Liver (tissue), 9 donors: ENCODE measurements around the gene RALGPS1. TPM values are rescaled to one million over a fixed set of nuclear protein-coding genes. Genes with fewer than 3 reads are reported as not detected.

Source experiments
- DNase-seq: peaks from one replicate; pipeline ENCODE4 v3.0.0-alpha.2; 2017; ENCODE audit warnings: low spot score
- H3K27ac ChIP-seq, 2 donors: one replicate each; pipeline ENCODE4 v1.7.0; 2013; ENCODE audit warnings: inconsistent platforms in 2 of 2, low read length in 2 of 2, control low read depth in 1 of 2, low read depth in 1 of 2, mild to moderate bottlenecking in 1 of 2
- H3K27me3 ChIP-seq, 4 donors: one replicate each; pipeline versions ENCODE4 v1.6.1 to v1.7.0; 2013; ENCODE audit warnings: low read length in 3 of 4, inconsistent platforms in 1 of 4, mild to moderate bottlenecking in 1 of 4, moderate library complexity in 1 of 4; ENCODE audit not compliant: control insufficient read depth in 4 of 4, insufficient read depth in 4 of 4
- H3K36me3 ChIP-seq, 4 donors: one replicate each; pipeline versions ENCODE4 v1.6.1 to v1.7.0; 2013; ENCODE audit warnings: low read length in 3 of 4, mild to moderate bottlenecking in 3 of 4, low read depth in 1 of 4, moderate library complexity in 1 of 4; ENCODE audit not compliant: control insufficient read depth in 4 of 4, insufficient read depth in 3 of 4
- H3K4me1 ChIP-seq, 4 donors: one replicate each; pipeline versions ENCODE4 v1.6.1 to v1.7.0; 2013; ENCODE audit warnings: low read length in 3 of 4, mild to moderate bottlenecking in 3 of 4, moderate library complexity in 1 of 4; ENCODE audit not compliant: control insufficient read depth in 4 of 4, insufficient read depth in 4 of 4
- H3K4me3 ChIP-seq, 3 donors: one replicate each; pipeline versions ENCODE4 v1.6.1 to v1.7.0; 2013; ENCODE audit warnings: low read length in 3 of 3, control low read depth in 1 of 3, low read depth in 1 of 3, mild to moderate bottlenecking in 1 of 3
- H3K9ac ChIP-seq, 2 donors: one replicate each; pipeline ENCODE4 v1.7.0; 2013; ENCODE audit warnings: low read length in 2 of 2, mild to moderate bottlenecking in 2 of 2, moderate library complexity in 2 of 2, control low read depth in 1 of 2, low read depth in 1 of 2
- H3K9me3 ChIP-seq, 4 donors: one replicate each; pipeline versions ENCODE4 v1.6.1 to v1.7.0; 2013; ENCODE audit warnings: low read length in 3 of 4; ENCODE audit not compliant: control insufficient read depth in 4 of 4
- EGR1 ChIP-seq, 2 donors: IDR thresholded peaks; 2 replicates each; pipeline ENCODE4 v1.6.1; 2016 to 2018; ENCODE audit warnings: antibody characterized with exemption in 2 of 2, low read depth in 2 of 2
- FOXA1 ChIP-seq: IDR thresholded peaks from 2 replicates; pipeline ENCODE4 v1.6.1; 2016; ENCODE audit warnings: antibody characterized with exemption
- FOXA2 ChIP-seq: IDR thresholded peaks from 2 replicates; pipeline ENCODE4 v1.6.1; 2016; ENCODE audit warnings: antibody characterized with exemption
- GABPA ChIP-seq, 2 donors: IDR thresholded peaks in 1 of 2; conservative IDR thresholded peaks in 1 of 2; 2 replicates each; pipeline ENCODE4 v1.6.1; 2016; ENCODE audit warnings: antibody characterized with exemption in 2 of 2, mild to moderate bottlenecking in 1 of 2, moderate library complexity in 1 of 2
- HNF4A ChIP-seq, 2 donors: conservative IDR thresholded peaks; 2 replicates each; pipeline ENCODE4 v1.6.1; 2016; ENCODE audit warnings: antibody characterized with exemption in 2 of 2, mild to moderate bottlenecking in 2 of 2
- JUND ChIP-seq, 2 donors: IDR thresholded peaks; 2 replicates each; pipeline ENCODE4 v1.6.1; 2016; ENCODE audit warnings: antibody characterized with exemption in 2 of 2
- NR2F2 ChIP-seq: IDR thresholded peaks from 2 replicates; pipeline ENCODE4 v1.6.1; 2016; ENCODE audit warnings: antibody characterized with exemption
- RAD21 ChIP-seq, 2 donors: IDR thresholded peaks; 2 replicates each; pipeline ENCODE4 v1.6.1; 2016; ENCODE audit warnings: antibody characterized with exemption in 2 of 2, mild to moderate bottlenecking in 2 of 2
- RXRA ChIP-seq, 2 donors: IDR thresholded peaks; 2 replicates each; pipeline ENCODE4 v1.6.1; 2017 to 2018; ENCODE audit warnings: antibody characterized with exemption in 2 of 2, mild to moderate bottlenecking in 1 of 2
- SP1 ChIP-seq: IDR thresholded peaks from 2 replicates; pipeline ENCODE4 v1.6.1; 2018; ENCODE audit warnings: antibody characterized with exemption, mild to moderate bottlenecking
- YY1 ChIP-seq: IDR thresholded peaks from 2 replicates; pipeline ENCODE4 v1.6.1; 2016; ENCODE audit warnings: antibody characterized with exemption, mild to moderate bottlenecking
- ZBTB33 ChIP-seq: IDR thresholded peaks from 2 replicates; pipeline ENCODE4 v1.6.1; 2016; ENCODE audit warnings: antibody characterized with exemption
- whole genome bisulfite sequencing: extraction: QIAGEN DNeasy Blood & Tissue Kit; methylation state at CpG from one replicate; pipeline ENCODE4 v1.1.7; 2013; 5-methylcytosine and 5-hydroxymethylcytosine counted together
- polyA plus RNA-seq, 2 donors: library from polyadenylated mRNA; stranded (reverse) in 1 of 2; unstranded in 1 of 2; fragments of 200-250 nt in 1 of 2; fragments of >200 nt in 1 of 2; fragmentation: Nextera tagmentation in 1 of 2; extraction: Ambion mirVana in 1 of 2; gene quantifications; one replicate each; pipeline versions ENCODE4 v1.2.1 to v1.2.3, GENCODE V29; 2013 to 2015
- total RNA-seq, 2 donors: library from RNA; depleted of rRNA; stranded (reverse); fragments of >200 nt; gene quantifications; one replicate each; pipeline ENCODE4 v1.2.3, GENCODE V29; 2014
- TF ChIP-seq, protein P1 (sequence below): IDR thresholded peaks from 2 replicates; pipeline ENCODE4 v1.6.1; 2016; ENCODE audit warnings: antibody characterized with exemption, mild to moderate bottlenecking
- TF ChIP-seq, protein P2 (sequence below): IDR thresholded peaks from 2 replicates; pipeline ENCODE4 v1.6.1; 2016; ENCODE audit warnings: antibody characterized with exemption
- TF ChIP-seq, protein P3 (sequence below): IDR thresholded peaks from 2 replicates; pipeline ENCODE4 v1.6.1; 2016; ENCODE audit warnings: antibody characterized with exemption
- donor health status: healthy.
- donor health status: healthy.
- donor health status: healthy.
- donor health status: healthy.
- donor health status: healthy.

Gene RALGPS1
- total and polyA plus RNA-seq, 4 donors = 1.4 to 2.7 (median 2.0) TPM

DNA sequence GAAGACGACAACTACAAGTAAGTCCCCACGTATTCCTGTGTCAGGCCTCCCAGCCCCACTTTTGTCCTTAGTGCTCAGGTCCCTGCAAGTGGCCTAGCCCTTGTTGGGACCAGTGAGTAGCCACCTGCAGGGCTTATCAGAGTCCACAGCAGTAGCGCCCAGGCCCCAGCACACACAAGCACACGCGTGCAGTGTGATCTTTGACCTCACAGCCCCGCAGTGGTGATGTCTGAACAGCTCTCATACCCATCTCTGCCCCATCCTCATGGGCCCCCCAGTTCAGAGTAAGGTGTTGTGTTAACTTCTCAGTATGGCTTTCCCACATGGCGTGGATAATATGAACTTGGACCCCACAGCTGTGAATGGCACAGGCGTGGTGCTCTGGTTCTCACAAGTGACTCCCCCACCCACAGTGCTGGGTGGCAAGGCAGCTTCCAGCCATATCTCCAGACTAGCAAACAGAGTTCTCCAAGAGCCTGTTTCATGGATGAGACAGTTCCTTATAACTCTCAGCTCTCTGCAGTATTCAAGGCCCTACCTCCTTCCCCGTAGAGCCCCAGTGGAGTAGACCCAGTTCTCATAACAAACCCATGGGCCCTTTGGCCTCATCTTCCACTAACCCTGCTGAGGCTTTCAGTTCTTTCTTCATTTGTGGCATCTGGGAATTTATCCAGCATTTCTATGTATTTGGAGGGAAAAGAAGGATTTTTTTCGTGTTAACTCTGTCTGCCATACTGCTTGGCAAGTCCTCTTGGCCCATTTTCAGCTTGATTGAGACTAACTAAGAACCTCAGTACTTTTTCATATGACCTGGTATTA lies 254.4 kb downstream of the RALGPS1 start:
- no peaks in the 10 kb centered on the region for H3K36me3 ChIP-seq
- no peak for DNase-seq
- TF ChIP-seq, protein P1, sequence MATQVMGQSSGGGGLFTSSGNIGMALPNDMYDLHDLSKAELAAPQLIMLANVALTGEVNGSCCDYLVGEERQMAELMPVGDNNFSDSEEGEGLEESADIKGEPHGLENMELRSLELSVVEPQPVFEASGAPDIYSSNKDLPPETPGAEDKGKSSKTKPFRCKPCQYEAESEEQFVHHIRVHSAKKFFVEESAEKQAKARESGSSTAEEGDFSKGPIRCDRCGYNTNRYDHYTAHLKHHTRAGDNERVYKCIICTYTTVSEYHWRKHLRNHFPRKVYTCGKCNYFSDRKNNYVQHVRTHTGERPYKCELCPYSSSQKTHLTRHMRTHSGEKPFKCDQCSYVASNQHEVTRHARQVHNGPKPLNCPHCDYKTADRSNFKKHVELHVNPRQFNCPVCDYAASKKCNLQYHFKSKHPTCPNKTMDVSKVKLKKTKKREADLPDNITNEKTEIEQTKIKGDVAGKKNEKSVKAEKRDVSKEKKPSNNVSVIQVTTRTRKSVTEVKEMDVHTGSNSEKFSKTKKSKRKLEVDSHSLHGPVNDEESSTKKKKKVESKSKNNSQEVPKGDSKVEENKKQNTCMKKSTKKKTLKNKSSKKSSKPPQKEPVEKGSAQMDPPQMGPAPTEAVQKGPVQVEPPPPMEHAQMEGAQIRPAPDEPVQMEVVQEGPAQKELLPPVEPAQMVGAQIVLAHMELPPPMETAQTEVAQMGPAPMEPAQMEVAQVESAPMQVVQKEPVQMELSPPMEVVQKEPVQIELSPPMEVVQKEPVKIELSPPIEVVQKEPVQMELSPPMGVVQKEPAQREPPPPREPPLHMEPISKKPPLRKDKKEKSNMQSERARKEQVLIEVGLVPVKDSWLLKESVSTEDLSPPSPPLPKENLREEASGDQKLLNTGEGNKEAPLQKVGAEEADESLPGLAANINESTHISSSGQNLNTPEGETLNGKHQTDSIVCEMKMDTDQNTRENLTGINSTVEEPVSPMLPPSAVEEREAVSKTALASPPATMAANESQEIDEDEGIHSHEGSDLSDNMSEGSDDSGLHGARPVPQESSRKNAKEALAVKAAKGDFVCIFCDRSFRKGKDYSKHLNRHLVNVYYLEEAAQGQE = no peak
- TF ChIP-seq GABPA (IDR thresholded peaks at IDR 0.05 in 1 of 2, conservative IDR thresholded peaks at IDR 0.05 in 1 of 2) (no peak), SP1 (no peak)
- TF ChIP-seq, protein P2, sequence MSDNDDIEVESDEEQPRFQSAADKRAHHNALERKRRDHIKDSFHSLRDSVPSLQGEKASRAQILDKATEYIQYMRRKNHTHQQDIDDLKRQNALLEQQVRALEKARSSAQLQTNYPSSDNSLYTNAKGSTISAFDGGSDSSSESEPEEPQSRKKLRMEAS = no peak

DNA sequence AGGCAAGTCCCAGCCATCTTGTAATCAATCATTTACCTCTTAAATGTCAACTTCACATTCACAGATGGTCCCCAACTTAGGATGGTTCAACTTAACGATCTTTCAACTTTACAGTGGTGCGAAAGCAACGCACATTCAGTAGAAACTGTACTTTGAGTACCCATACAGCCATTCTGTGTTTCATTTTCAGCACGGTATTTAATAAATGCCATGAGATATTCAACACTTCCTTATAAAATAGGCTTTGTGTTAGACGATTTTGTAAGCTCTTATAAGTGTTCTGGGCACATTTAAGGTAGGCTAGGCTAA lies 254.9 kb downstream of the RALGPS1 start:
- TF ChIP-seq ZBTB33 (no peak), GABPA (IDR thresholded peaks at IDR 0.05 in 1 of 2, conservative IDR thresholded peaks at IDR 0.05 in 1 of 2) (no peak), NR2F2 (no peak), JUND (IDR thresholded peaks at IDR 0.05) (no peak), YY1 (no peak), RXRA (IDR thresholded peaks at IDR 0.05) (no peak), HNF4A (conservative IDR thresholded peaks at IDR 0.05) (no peak), FOXA2 (no peak), RAD21 (IDR thresholded peaks at IDR 0.05) (no peak), EGR1 (IDR thresholded peaks at IDR 0.05; ENCODE audit: low read depth in 2 of 2) (no peak), FOXA1 (no peak)
- TF ChIP-seq, protein P3, sequence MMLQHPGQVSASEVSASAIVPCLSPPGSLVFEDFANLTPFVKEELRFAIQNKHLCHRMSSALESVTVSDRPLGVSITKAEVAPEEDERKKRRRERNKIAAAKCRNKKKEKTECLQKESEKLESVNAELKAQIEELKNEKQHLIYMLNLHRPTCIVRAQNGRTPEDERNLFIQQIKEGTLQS = no peak
- TF ChIP-seq, protein P2 = no peak
- TF ChIP-seq, protein P1 = no peak
- H3K27me3 ChIP-seq = no peaks in the 10 kb centered on the region
- H3K4me3 ChIP-seq = no peak overlapping the region
- H3K27ac ChIP-seq = no peak overlapping the region
- no peak overlapping the region for H3K9ac ChIP-seq
- H3K9me3 ChIP-seq = no peaks in the 10 kb centered on the region
- DNase-seq = no peak
- no peaks in the 10 kb centered on the region for H3K4me1 ChIP-seq
- H3K36me3 ChIP-seq = no peaks in the 10 kb centered on the region
- 82% methylated on average over 5 of the region's 5 CpGs for WGBS

More for the DNA sequence above, 254.4 kb downstream of the RALGPS1 start:
- no peaks in the 10 kb centered on the region for H3K27me3 ChIP-seq
- no peak overlapping the region for H3K4me3 ChIP-seq
- H3K4me1 ChIP-seq = no peaks in the 10 kb centered on the region
- WGBS = 94% methylated on average over 10 of the region's 10 CpGs
- H3K9me3 ChIP-seq = no peaks in the 10 kb centered on the region
- no peak overlapping the region for H3K27ac ChIP-seq
- no peak overlapping the region for H3K9ac ChIP-seq
